Neural cell (in vitro differentiated cells): ENCODE measurements around the gene GUCA2A. TPM values are rescaled to one million over a fixed set of nuclear protein-coding genes. Genes with fewer than 3 reads are reported as not detected.

ENCODE experiments used
- H2AFZ ChIP-seq: fragments of 200-600, 300-800 bp; sonication (generic), shearing (Covaris generic); 2 replicates; pipeline ENCODE4 v1.6.0; 2014; ENCODE audit warnings: low read depth, mild to moderate bottlenecking, antibody characterized with exemption, low read length, moderate library complexity
- H3F3A ChIP-seq: fragments of 200-600 bp; shearing (Covaris generic); 2 replicates; pipeline ENCODE4 v1.6.1; 2016; ENCODE audit warnings: mild to moderate bottlenecking, moderate library complexity, mixed read lengths, antibody characterized with exemption, low read length; ENCODE audit not compliant: insufficient read depth, poor library complexity, severe bottlenecking
- H3K27ac ChIP-seq: fragments of 200-600, 300-800 bp; sonication (generic), shearing (Covaris generic); 2 replicates; pipeline ENCODE4 v1.5.1; 2014; ENCODE audit warnings: mild to moderate bottlenecking, low read length, moderate library complexity
- H3K27me3 ChIP-seq: fragments of 300-800, 200-600 bp; sonication (generic), shearing (Covaris generic); 2 replicates; pipeline ENCODE4 v1.6.0; 2014; ENCODE audit warnings: mild to moderate bottlenecking, low read depth, low read length, moderate library complexity; ENCODE audit not compliant: insufficient read depth
- H3K36me3 ChIP-seq: fragments of 300-800, 200-600 bp; sonication (generic), shearing (Covaris generic); 2 replicates; pipeline ENCODE4 v1.5.1; 2014; ENCODE audit warnings: mild to moderate bottlenecking, antibody characterized with exemption, low read length, moderate library complexity; ENCODE audit not compliant: insufficient read depth
- H3K4me2 ChIP-seq: fragments of 300-800, 200-600 bp; sonication (generic), shearing (Covaris generic); 2 replicates; pipeline ENCODE4 v1.6.0; 2014; ENCODE audit warnings: mild to moderate bottlenecking, low read length
- H3K4me3 ChIP-seq: fragments of 300-800, 200-600 bp; sonication (generic), shearing (Covaris generic); 2 replicates; pipeline ENCODE4 v1.5.1; 2014; ENCODE audit warnings: mild to moderate bottlenecking, low read length, moderate library complexity
- H3K79me2 ChIP-seq: fragments of 200-600 bp; shearing (Covaris generic); replicated peaks from 2 replicates; pipeline ENCODE4 v1.6.0; 2014; ENCODE audit warnings: mild to moderate bottlenecking, low read length, moderate library complexity; ENCODE audit not compliant: insufficient read depth
- H3K9ac ChIP-seq: fragments of 300-800, 200-600 bp; sonication (generic), shearing (Covaris generic); 2 replicates; pipeline ENCODE4 v1.6.1; 2016; ENCODE audit warnings: mild to moderate bottlenecking, low read length, mixed read lengths
- H3K9me2 ChIP-seq: fragments of 200-600 bp; shearing (Covaris generic); 2 replicates; pipeline ENCODE4 v1.6.1; 2016; ENCODE audit warnings: mild to moderate bottlenecking, low read length, mixed read lengths; ENCODE audit not compliant: insufficient read depth
- H3K9me3 ChIP-seq: fragments of 200-600, 300-800 bp; sonication (generic), shearing (Covaris generic); 2 replicates; pipeline ENCODE4 v1.6.1; 2016; ENCODE audit warnings: mild to moderate bottlenecking, mixed run types, low read length, moderate library complexity, mixed read lengths
- H4K20me1 ChIP-seq: fragments of 200-600 bp; shearing (Covaris generic); 2 replicates; pipeline ENCODE4 v1.6.1; 2016; ENCODE audit warnings: mild to moderate bottlenecking, mixed run types; ENCODE audit not compliant: insufficient read depth
- CTCF ChIP-seq: fragments of 450-650 bp; IDR thresholded peaks from 2 replicates; pipeline ENCODE4 v1.5.1; 2014; ENCODE audit warnings: antibody characterized with exemption, mild to moderate bottlenecking, moderate library complexity; ENCODE audit not compliant: poor library complexity, severe bottlenecking
- EP300 ChIP-seq: fragments of 450-650 bp; conservative IDR thresholded peaks from 2 replicates; pipeline ENCODE4 v1.6.1; 2014; ENCODE audit warnings: antibody characterized with exemption, mild to moderate bottlenecking, moderate library complexity; ENCODE audit not compliant: poor library complexity, severe bottlenecking
- EZH2 ChIP-seq: fragments of 200-600, 300-800 bp; shearing (Covaris generic), sonication (generic); IDR thresholded peaks from 2 replicates; pipeline ENCODE4 v1.6.1; 2014; ENCODE audit warnings: antibody characterized with exemption, low read length, borderline replicate concordance, mild to moderate bottlenecking; ENCODE audit not compliant: insufficient read depth, poor library complexity, severe bottlenecking
- MXI1 ChIP-seq: fragments of 450-650 bp; conservative IDR thresholded peaks from 2 replicates; pipeline ENCODE4 v1.6.1; 2014; ENCODE audit warnings: antibody characterized with exemption, mild to moderate bottlenecking; ENCODE audit not compliant: poor library complexity, severe bottlenecking
- POLR2AphosphoS5 ChIP-seq: IDR thresholded peaks from 2 replicates; pipeline ENCODE4 v1.6.1; 2012
- RAD21 ChIP-seq: fragments of 450-650 bp; conservative IDR thresholded peaks from 2 replicates; pipeline ENCODE4 v1.6.1; 2014; ENCODE audit warnings: antibody characterized with exemption, mild to moderate bottlenecking, moderate library complexity
- REST ChIP-seq: IDR thresholded peaks from 2 replicates; pipeline ENCODE4 v1.6.1; 2012; ENCODE audit warnings: borderline replicate concordance
- SMC3 ChIP-seq: fragments of 450-650 bp; conservative IDR thresholded peaks from 2 replicates; pipeline ENCODE4 v1.6.1; 2014; ENCODE audit warnings: antibody characterized with exemption, mild to moderate bottlenecking, moderate library complexity; ENCODE audit not compliant: poor library complexity
- TAF1 ChIP-seq: IDR thresholded peaks from 2 replicates; pipeline ENCODE4 v1.6.1; 2012; ENCODE audit warnings: low read depth
- polyA plus RNA-seq: library from polyadenylated mRNA; depleted of rRNA; stranded (reverse); fragments of >200 nt; gene quantifications from 2 replicates; pipeline ENCODE4 v1.2.3, GENCODE V29; 2014

GUCA2A gene
- polyA plus RNA-seq, 1 donor from 2014 or later, result not detected

- H3K27me3 ChIP-seq, result no peaks in the 10 kb centered on the region
- no peaks in the 10 kb centered on the region for H3K9me2 ChIP-seq
- no peak for TF ChIP-seq EP300
- TF ChIP-seq REST, result no peak
- TF ChIP-seq MXI1, result no peak
- TF ChIP-seq RAD21, result no peak
- no peak for TF ChIP-seq POLR2AphosphoS5
- TF ChIP-seq CTCF, result no peak
- TF ChIP-seq SMC3, result no peak
- no peak for TF ChIP-seq EZH2
- no peak for TF ChIP-seq TAF1
- no peaks in the 10 kb centered on the region for H4K20me1 ChIP-seq
- H3K36me3 ChIP-seq, result no peaks in the 10 kb centered on the region
- no peak overlapping the region for H3K4me3 ChIP-seq
- no peak overlapping the region for H3K9ac ChIP-seq
- no peak overlapping the region for H3K27ac ChIP-seq
- no peak overlapping the region for H3K4me2 ChIP-seq
- H3F3A ChIP-seq, result no peaks in the 10 kb centered on the region
- no peaks in the 10 kb centered on the region for H3K9me3 ChIP-seq
- no peaks in the 10 kb centered on the region for H3K79me2 ChIP-seq
- H2AFZ ChIP-seq, result no peak overlapping the region
Observed at GRCh38 chr1:42183210-42183956, 18.8 kb upstream of the GUCA2A start.

- no peak for TF ChIP-seq CTCF
- no peak for TF ChIP-seq POLR2AphosphoS5
- no peak for TF ChIP-seq TAF1
- TF ChIP-seq RAD21, result no peak
- TF ChIP-seq SMC3, result no peak
- no peak for TF ChIP-seq EZH2
- no peak for TF ChIP-seq REST
- TF ChIP-seq MXI1, result no peak
- no peak for TF ChIP-seq EP300
- H3K9ac ChIP-seq, result no peak overlapping the region
- no peaks in the 10 kb centered on the region for H3K9me3 ChIP-seq
- no peaks in the 10 kb centered on the region for H4K20me1 ChIP-seq
- H3K27ac ChIP-seq, result no peak overlapping the region
- no peaks in the 10 kb centered on the region for H3F3A ChIP-seq
- H3K4me3 ChIP-seq, result no peak overlapping the region
- no peak overlapping the region for H3K4me2 ChIP-seq
- H3K27me3 ChIP-seq, result no peaks in the 10 kb centered on the region
- H3K9me2 ChIP-seq, result no peaks in the 10 kb centered on the region
- H3K36me3 ChIP-seq, result no peaks in the 10 kb centered on the region
- no peaks in the 10 kb centered on the region for H3K79me2 ChIP-seq
- H2AFZ ChIP-seq, result no peak overlapping the region
Observed at GRCh38 chr1:42181687-42182086, 17.1 kb upstream of the GUCA2A start.
